CD1c-positive myeloid dendritic cell (primary cell): ENCODE measurements around the gene TBCD.
A peak's percentile ranks its signal among the peaks of the same experiment; 100 is the strongest.

Experiments used
- DNase-seq: peaks from one replicate; pipeline ENCODE4 v3.0.0-alpha.2; 2016; ENCODE audit errors: extremely low spot score

The TBCD gene

DNA sequence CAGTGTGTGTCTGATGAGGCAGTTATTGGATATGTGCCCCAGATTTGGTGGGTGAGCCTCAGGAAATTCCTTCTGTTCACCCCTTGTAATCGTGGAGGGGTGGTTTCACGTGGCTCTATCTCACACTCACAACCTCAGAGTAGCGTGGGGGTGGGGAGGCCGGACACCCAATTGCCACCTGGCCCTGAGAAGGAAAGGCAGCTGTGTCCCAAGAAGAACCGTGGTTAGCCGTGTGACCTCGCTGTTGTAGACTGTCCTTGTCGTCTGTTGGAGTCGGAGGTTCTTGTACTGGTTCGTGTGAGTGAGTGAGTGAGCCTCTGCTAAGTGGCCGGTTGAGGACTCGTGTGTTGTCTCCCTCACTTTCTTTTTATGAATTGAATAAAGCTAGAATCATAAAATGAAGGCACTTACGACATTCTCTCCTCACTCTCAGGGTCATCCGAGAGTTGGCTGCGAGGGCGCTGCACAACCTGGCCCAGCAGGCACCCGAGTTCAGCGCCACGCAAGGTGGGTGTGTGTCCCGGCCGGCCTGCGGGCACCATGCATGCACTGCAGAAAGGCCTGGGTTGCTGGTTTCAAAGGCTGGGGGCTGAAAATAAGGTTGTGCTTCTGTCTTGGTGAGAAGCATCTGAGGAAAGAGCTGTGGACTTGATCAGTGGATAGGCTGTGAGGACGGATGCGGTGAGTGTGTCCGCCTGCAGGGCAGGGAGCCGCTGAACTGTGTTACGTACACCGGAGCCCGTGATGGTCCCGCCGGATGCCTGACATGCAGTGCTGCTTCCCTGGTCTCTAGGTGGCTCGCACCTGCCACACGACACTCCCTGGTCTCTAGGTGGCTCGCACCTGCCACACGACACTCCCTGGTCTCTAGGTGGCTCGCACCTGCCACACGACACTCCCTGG, 151.4 kb downstream of the TBCD start:
- no peak for DNase-seq

DNA sequence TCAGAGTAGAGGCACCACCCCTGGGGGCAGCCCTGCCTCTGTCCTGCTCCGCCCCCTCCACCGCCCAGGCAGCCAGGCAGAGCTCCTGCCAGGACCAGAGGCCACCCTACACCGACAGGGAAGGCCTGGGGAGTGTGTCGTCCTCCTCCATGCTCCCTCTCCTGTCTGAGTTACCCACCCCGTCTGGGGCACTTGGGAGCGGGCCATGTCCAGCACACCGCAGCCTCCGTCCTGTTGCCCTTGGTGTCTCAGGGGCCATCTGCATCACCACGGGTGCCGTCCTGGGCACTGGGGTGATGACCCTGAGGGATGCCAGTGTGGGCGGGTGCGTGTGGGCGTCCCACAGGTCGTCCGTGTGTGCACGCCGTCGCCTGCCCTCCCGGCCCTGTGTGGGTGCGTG, 153.3 kb downstream of the TBCD start:
- DNase-seq, result no peak

DNA sequence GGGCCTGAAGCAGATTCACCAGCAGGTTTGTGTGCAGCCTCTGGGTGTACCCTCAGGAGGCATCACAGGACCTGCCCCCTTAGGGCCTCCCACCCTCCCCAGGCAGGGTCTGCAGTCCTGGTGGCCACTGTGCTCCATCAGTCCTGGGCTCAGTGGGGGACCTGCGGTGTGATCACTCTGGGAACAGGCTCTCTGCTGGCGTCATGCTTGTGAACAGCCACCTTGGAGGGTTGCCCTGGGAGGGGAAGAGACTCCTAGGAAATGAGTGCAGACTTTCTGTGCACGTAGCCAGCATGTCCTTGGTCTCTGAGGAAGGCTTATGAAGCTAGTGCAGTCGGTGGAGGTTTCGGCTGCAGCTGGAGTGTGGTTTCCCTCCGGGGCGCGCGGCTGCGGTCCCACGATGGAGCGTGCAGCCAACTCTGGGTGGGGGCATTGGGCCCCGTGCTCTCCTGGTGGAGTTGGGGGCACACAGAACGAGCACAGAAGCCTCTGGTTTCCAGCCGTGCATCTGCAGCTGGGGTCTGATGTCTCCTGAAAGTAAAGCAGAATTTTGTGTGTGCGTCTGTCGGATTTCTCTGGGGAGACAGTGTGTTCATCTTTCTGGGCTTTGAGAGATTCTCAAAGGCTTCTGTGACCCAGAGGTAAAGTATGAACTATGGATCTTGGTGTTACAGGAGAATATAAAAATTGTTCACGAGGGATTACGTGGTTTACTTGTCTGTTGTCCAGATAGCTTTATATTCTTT, 156.1 kb downstream of the TBCD start:
- no peak for DNase-seq

DNA sequence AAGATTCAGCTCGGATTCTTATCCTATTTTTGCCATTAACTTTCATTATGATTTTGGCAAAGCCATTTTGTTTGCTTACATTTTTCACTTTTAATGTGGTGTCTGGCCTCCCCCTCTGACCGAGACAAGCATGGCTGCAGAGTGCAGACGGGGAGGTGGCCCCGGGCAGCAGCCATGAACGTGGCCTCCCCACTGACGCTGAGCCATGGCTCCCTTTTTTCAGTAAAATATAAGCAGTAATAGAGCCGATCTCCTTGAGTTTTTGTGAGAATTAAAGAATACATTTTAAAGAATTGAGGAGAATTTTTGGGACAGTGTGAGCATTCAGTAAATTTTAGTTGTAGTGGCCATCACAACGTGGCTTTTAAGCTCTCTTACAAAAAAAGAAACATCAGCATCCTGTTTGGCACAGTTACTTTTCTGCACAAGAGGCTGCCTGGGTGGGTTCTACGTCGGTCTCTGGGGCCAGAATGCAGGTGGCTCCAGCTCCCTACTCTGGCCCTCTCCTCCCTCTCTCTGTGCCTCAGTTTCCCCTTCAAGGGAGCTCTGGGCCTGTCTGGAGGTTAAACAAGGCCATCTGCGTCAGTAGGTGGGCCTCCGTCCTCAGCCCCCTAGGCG, 156.8 kb downstream of the TBCD start:
- no peak for DNase-seq

DNA sequence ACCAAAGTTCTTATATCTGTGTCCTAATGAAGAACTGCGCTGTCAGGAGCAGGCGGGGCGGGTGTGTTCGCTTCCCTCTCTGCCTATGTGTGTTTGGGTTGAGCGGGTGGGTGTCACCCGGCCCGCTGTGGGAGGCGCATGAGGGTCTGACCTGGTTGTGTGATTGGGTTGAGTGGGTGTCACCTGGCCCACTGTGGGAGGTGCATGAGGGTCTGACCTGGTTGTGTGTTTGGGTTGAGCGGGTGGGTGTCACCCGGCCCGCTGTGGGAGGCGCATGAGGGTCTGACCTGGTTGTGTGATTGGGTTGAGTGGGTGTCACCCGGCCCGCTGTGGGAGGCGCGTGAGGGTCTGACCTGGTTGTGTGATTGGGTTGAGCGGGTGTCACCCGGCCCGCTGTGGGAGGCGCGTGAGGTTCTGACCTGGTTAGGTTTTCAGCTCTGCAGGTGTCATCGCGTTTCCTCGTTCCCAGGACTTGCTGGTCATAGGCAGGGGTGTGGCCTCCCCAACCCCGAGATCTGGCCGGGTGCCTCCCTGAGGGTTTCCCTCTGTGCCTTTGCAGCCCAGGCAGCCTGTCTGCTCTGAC, 157.5 kb downstream of the TBCD start:
- DNase-seq, result no peak

DNA sequence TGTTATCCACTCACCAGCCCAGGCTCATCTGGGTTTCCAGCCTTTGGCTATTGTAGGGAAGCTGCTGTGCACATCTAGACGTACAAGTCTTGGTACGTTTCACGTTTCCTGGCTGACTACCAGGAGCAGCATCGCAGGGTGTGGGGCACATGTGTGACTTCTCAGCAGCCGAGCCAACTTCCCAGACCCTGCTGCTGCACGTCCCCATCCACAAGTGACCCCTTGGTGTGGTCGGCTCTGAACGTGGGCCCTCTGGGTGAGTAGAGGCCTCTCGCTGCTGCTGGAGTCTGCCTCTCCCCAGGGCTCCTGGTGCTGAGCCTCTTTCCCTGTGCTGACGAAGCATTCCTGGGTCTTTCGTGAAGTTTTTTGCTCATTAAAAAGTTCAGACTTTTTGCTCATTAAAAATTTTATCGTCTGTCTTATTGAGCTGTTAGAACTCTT, 158.2 kb downstream of the TBCD start:
- DNase-seq, result no peak

DNA sequence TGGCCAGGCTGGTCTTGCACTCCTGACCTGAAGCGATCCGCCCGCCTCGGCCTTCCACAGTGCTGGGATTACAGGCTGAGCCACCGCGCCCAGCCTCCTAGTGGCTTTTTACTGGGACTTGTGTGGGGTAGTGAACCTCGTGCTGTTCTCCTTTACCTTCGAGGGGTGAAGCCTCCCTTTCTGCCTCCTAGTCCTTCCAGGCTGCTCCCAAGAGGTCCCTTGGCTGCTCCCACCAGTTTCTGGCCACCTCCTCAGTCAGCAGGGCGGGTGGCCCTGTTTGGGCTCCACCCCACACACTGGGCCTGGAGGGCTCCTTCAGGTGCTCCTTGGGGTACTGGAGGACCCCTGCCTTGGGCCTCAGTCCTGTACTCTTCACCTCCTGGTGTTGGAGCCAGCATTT, 158.9 kb downstream of the TBCD start:
- DNase-seq, result no peak

DNA sequence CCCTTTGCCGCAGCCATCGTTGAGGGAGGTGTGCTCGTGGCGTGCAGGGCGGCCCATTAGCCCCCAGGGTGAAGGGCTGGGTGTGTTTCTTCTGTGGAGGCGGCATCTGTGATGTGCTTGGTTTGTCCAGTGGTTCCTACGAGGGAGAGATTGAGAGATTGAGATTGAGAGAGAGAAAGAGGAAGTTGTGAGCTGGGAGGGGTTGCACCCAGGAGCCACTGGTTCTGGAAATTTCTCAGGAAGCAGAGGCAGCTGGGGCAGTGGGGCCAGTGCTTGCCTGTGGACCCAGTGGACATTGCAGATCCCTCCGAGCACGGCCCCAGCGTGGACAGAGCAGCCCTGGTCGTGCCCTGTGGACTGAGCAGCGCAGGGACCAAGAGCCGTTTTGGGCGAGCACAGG, 160.0 kb downstream of the TBCD start:
- peak; percentile 35 for DNase-seq

DNA sequence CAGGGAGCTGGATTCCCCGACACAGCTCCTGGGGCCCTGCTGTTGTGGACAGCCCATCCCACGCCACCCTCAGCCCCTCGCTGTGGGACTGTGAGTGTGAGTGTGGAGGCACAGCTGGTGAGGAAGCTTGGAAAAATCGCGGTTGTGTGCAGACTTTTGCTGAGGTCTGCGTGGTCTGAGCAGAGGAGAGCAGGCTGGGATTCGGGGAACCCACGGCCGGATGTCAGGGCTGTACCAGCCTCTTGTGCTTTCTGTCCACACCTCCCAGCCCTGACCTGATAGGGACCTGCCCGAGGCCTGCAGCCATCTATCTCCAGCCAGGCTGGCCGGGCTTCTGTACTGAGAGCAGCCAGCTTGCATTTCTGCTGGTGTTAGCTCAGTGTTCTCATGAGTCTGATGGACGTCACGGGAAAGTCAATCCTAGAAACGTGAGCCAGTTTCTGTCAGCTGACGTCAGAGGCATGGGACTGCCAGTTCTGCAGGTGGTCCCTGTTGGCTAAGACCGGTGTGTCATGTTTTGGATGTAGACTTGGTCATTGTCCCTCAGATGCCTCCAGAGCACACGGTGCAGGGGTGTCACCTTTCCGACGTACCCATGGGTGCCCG, 160.7 kb downstream of the TBCD start:
- DNase-seq, result no peak

DNA sequence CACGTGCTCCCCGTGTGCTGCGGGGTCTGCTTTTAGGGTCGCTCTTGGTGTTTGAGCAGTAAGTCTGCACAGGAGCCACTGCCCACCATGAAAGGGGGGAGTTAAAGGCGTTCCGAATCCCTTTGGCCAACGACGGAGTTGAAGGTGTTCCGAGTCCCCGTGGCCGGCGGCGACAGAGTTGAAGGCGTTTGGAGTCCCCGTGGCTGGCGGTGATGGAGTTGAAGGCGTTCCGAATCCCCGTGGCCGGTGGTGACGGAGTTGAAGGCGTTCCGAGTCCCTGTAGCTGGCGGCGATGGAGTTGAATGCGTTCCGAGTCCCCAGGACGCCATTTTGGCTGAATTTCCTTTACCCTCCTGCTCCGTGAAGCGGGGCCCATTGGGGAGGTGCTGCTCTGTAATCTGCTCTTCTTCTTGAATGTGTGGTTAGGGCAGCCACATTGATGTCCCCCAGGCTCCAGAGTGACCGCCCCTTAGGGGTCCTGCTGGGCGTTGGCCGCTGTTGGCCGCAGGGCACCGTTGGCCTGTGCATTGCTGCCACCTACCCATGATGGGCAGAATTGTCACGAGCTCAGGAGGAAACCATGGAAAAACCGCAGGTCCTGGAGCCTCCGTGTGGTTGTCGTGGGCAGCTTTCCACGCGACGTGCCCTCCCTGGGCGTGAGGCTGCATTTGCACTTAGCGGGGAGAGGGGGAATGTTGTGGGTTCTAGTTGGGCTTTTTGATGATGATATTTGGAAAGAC, 161.6 kb downstream of the TBCD start:
- no peak for DNase-seq

DNA sequence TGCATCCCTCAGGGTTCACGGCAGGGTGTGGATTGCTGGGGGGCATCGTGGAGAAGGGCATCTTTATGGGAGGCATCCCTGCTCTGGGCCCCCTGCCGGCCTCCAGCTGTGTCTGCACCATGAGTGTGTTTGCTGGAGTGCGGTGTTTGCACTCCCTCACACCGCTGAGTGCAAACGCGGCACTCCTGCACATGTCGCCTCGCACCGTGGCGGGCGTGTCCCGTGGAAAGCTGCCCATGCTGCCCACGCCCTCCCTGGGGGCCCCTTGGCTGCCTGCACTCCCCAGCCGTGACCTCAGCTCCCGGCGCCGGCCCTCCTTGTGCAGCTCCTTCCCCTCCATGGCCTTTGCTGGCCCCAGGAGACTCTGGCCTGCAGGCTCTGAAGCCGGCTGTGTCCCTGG, 162.5 kb downstream of the TBCD start:
- no peak for DNase-seq

DNA sequence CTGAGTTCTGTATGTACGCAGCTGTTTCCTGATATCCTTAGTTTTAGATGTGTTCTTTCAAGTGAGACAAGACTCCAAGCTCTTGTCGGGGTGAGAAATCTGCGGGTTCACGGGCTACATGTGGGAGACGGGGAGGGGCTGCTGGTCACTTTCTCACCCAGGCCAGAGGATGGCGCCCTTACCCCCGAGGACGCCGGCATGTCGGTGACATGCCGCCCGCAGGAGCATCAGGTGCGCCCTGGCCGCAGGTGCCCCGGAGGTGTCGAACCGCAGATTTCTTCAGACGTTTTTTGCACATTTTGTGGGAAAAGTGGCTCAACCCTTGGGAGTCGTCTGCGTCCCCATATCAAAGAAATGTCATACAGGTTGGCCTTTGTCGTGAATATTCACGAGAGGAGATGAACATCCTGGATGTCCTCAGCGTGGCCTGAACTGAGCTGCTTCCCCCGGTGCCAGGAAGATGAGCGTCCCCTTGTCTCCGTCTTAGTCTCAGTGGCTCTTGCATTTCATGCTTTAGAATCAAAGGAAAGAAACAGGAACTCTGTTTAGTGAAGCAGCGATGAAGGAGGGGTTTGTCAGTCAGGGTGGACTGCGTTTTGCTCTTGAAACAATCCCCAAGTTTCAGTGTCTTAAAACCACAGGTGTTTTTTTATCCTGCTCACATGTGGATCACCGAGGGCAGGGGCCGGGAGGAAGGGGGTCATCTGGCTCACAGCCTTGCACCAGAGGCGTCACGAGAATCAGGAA, 163.3 kb downstream of the TBCD start:
- DNase-seq, result no peak

DNA sequence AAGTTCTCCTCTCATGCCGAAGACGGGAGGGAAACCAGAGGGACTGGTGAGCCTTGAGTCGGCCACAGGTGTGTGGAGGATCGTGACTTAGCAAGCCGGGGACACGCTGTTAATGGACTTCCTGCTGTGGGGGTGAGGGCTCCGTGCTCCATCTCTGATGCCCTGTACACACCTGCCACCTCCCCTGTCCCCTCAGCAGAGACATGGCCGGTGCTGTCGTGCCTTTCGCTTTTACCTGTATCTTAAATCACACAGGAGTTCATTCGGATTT, 163.8 kb downstream of the TBCD start:
- DNase-seq, result no peak

DNA sequence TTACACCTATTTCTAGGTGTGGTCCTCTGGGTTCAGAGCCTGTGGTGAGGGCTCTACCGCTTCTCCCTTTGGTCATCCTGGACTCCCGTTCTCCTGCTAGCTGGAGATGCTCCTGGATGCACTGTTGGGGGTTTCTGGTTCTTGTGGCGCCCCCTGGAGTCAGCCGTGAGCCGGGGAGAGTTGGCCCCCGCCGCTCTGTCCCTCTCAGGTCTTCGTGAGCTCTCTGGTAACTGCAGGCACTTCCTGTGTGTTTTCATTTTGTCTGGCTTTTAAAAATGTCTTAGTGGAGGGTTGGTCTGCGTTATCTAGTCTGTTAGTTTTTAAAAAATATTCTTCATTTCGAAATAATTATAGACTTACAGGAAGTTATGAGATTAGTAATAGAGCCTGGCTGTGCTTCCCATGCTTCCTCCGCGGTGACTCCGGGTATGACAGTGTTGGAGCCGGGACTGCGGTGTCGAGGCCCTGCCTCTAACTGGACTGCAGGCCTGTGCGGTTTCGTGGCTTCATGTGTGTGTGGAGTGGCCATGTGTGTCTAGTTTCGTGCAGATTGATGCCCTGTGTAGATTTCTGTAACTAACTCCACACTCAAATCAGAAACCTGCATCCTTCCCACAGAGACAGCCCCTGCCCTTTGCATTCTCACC, 166.0 kb downstream of the TBCD start:
- peak; percentile 9 for DNase-seq

DNA sequence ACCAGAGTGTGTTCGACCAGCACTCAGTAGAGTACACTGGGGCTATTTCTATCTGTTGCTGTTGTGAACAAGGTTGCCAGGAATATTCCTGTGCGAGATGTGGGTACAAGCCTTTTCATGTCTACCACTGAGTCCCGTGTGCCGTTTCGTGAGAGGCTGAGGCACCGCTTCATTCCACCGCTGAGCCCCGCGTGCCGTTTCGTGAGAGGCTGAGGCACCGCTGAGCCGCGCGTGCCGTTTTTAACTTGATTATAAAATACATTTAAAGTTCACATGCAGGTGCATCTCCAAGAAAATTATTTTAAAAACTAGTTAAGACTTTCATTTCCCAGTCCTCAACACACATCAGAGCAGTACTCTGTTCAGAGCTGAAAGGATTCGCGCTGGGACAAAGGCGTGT, 166.6 kb downstream of the TBCD start:
- DNase-seq, result no peak

DNA sequence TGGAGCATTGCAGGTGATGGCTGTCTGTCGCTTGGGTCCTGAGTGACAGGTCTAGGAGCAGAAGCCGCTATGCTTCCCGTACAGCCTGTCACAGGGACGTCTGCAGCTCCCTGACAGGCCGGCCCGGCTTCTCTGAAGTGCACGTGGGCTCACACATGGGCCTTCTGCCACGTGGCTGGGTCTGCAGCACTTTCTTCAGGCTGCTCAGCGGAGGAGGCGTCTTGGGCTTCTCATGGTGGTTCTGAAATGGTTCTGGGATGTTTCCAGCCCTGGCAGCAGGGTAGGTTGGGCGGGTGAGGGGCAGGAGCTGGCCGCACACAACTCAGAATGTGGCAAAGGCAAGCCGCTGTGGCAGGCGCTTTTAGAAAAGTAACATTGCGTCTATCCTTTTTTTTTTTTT, 168.3 kb downstream of the TBCD start:
- no peak for DNase-seq

DNA sequence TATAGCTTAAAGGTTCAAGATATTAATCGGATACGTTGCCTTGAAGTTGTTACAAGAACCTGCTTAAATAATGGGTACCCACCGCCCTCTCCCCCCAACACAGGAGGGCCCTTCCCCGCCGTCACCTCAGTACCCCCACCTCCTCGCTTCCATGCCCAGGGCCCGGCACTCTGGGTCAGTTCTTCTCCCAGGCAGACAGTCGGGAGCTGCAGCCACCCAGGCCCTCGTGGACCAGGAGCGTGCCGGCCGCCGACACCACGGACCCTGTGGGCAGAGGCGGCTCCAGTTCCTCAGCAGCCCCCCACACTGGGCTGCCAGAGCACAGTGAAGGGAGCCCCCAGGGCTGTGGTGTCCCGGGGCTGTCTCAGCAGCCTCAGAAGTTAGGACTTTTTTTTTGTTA, 168.8 kb downstream of the TBCD start:
- DNase-seq, result no peak

DNA sequence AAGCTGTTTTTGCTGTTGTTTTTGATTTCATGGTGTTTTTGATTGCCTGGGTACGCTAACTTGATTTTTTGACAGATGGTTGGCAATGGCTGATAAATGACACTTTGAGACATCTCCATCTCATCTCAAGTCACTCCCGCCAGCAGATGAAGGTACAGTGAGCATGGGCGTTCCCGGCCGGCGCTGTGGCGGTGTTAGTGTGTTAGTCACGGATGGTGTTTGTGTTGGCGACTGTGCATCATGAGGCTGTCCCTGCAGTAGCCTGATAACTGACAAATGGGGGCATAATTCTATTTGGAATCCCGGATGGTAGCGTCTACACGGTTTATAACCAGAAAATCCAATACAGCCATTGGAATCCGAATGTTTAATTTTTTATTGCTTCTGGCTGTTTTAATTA, 169.6 kb downstream of the TBCD start:
- DNase-seq, result no peak

DNA sequence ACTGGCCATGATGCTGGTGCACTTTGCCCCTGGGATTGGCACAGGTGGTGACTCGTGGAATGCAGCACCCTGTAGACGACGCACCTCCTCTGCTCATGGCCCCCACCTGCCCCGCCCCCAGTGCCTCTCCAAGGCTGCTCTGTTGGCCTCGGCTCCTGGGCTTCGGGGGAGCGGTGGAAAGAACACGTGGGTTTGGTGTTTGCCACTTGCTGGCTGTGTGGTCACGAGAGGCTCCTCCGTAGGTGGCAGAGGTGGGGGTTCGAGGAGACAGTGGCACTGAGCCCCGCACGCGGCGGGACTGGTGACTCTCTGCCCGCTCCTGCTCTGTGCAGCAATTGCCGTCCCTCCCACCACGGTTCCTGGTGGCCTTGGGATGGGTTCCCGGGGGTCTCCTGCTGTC, 170.8 kb downstream of the TBCD start:
- DNase-seq, result no peak
